ENCODE data around the gene AKR1B15. TPM values are rescaled to one million over a fixed set of nuclear protein-coding genes. Genes with fewer than 3 reads are reported as not detected.

The AKR1B15 gene
- total RNA-seq, 1 experiment from 2014 or later, result not detected

DNA sequence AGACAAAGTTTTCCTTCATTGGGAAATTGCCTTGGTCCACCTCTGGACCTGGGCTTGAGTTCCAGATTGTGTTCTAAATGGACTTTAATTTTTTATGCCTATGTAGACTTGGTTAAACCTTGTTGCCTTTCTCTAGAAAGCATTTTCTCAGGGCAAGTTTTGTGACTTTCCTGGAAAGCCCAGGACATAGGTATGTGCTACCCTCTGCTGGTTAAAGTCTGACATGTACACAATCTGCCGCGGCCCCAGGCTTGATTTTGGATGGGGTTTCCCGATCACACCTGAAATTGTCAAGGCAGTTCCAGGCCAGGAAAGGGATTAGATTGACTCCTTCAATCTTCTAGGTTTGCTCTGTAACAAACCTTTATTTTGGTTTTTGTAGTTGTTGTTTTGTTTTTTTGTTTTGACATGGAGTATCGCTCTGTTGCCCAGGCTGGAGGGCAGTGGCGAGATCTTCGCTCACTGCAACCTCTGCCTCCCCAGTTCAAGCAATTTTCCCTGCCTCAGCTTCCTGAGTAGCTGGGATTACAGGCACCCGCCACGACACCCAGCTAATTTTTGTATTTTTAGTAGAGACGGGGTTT, 35.6 kb upstream of the AKR1B15 start:
- BruUV-seq (replicated peaks), result no TSS peak
- TF ChIP-seq EZH2 (IDR thresholded peaks at IDR 0.05; ENCODE audit: borderline replicate concordance, low read depth, low read length, poor library complexity, severe bottlenecking), result no peak
- TF ChIP-seq, protein P1, sequence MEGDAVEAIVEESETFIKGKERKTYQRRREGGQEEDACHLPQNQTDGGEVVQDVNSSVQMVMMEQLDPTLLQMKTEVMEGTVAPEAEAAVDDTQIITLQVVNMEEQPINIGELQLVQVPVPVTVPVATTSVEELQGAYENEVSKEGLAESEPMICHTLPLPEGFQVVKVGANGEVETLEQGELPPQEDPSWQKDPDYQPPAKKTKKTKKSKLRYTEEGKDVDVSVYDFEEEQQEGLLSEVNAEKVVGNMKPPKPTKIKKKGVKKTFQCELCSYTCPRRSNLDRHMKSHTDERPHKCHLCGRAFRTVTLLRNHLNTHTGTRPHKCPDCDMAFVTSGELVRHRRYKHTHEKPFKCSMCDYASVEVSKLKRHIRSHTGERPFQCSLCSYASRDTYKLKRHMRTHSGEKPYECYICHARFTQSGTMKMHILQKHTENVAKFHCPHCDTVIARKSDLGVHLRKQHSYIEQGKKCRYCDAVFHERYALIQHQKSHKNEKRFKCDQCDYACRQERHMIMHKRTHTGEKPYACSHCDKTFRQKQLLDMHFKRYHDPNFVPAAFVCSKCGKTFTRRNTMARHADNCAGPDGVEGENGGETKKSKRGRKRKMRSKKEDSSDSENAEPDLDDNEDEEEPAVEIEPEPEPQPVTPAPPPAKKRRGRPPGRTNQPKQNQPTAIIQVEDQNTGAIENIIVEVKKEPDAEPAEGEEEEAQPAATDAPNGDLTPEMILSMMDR (conservative IDR thresholded peaks at IDR 0.05; ENCODE audit: low read depth, low read length), result peak; percentile 73
- no peaks in the 10 kb centered on the region for H3K36me3 ChIP-seq (ENCODE audit: insufficient read depth, low read length, poor library complexity, severe bottlenecking)
- DNase-seq (ENCODE audit: low spot score), result peak; percentile 58
- H3K9me3 ChIP-seq (ENCODE audit: low read depth, low read length, poor library complexity, severe bottlenecking), result no peaks in the 10 kb centered on the region
- H3K4me3 ChIP-seq (ENCODE audit: low read depth, low read length, poor library complexity, severe bottlenecking), result no peak overlapping the region
- no peaks in the 10 kb centered on the region for H3K27me3 ChIP-seq (replicated peaks; ENCODE audit: insufficient read depth, low read depth, low read length, poor library complexity)
- ChIA-PET POLR2A (ENCODE audit: low non-redundant PET) (no interaction called here), CTCF (no interaction called here)
- intact Hi-C loops (cut with micrococcal nuclease; ENCODE audit: unreplicated experiment), result loop anchor here (1.0 kb wide), 1 partner anchor 81 kb away; no protein-coding TSS in a partner anchor
- no peaks in the 10 kb centered on the region for H3K4me1 ChIP-seq (ENCODE audit: insufficient read depth, low read length, poor library complexity, severe bottlenecking)
- no peak overlapping the region for H3K27ac ChIP-seq (ENCODE audit: low read depth, low read length, poor library complexity, severe bottlenecking)

DNA sequence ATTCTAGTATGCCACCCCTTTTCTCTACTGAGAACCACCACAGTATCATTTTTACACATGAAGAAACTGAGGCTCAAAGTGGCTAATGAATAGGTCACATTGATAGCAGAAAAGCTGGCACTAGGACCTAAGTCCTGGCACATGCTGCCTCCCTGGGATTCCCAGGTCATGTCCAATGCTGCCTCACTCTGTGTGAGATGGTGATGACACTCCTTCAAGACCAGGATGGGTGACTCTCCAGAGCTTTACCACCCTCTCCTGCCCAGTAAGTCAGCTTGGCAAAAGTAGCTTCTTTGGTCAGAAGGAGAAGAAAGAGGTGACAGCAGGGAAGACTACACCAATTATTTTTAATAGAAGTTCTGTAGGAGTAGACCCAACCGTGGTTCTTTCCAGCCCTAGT, 34.8 kb upstream of the AKR1B15 start:
- H3K27ac ChIP-seq (ENCODE audit: low read depth, low read length, poor library complexity, severe bottlenecking), result no peak overlapping the region

DNA sequence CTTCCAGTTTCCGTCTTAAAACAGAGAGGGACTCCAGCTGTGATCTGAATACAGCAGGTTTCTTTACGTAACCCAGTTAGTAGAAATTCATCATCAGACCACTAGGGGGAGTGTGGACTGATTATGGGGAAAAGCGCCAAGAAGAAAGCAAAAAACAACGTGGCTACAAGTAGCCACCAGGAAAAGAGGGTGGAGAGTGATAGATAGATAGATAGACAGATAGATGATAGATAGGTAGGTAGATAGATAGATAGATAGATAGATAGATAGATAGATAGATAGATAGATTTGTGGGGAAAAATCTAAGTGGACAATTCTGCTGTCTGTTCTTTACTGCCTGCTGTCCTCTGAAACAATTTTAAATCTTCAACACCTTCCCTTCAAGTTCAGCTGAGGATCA, 34.2 kb upstream of the AKR1B15 start:
- no peaks in the 10 kb centered on the region for H3K4me1 ChIP-seq (ENCODE audit: insufficient read depth, low read length, poor library complexity, severe bottlenecking)
- no TSS peak for BruUV-seq (replicated peaks)
- H3K9me3 ChIP-seq (ENCODE audit: low read depth, low read length, poor library complexity, severe bottlenecking), result no peaks in the 10 kb centered on the region
- ChIA-PET CTCF (interaction anchor here (0.7 kb wide), 2 partner anchors 82 to 85 kb away, joined by 4 to 8 read pairs; no protein-coding TSS in a partner anchor), POLR2A (ENCODE audit: low non-redundant PET) (no interaction called here)
- DNase-seq (ENCODE audit: low spot score), result peak; percentile 84
- intact Hi-C loops (cut with micrococcal nuclease; ENCODE audit: unreplicated experiment), result loop anchor here (1.0 kb wide), 1 partner anchor 92 kb away; no protein-coding TSS in a partner anchor
- no peaks in the 10 kb centered on the region for H3K27me3 ChIP-seq (replicated peaks; ENCODE audit: insufficient read depth, low read depth, low read length, poor library complexity)
- TF ChIP-seq, protein P1 (conservative IDR thresholded peaks at IDR 0.05; ENCODE audit: low read depth, low read length), result peak; percentile 79
- no peak for TF ChIP-seq EZH2 (IDR thresholded peaks at IDR 0.05; ENCODE audit: borderline replicate concordance, low read depth, low read length, poor library complexity, severe bottlenecking)
- H3K27ac ChIP-seq (ENCODE audit: low read depth, low read length, poor library complexity, severe bottlenecking), result no peak overlapping the region
- no peaks in the 10 kb centered on the region for H3K36me3 ChIP-seq (ENCODE audit: insufficient read depth, low read length, poor library complexity, severe bottlenecking)
- no peak overlapping the region for H3K4me3 ChIP-seq (ENCODE audit: low read depth, low read length, poor library complexity, severe bottlenecking)

More for the DNA sequence above, 34.8 kb upstream of the AKR1B15 start:
- Histone ChIP-seq H3K4me1 (ENCODE audit: insufficient read depth, low read length, poor library complexity, severe bottlenecking) (no peaks in the 10 kb centered on the region), H3K36me3 (ENCODE audit: insufficient read depth, low read length, poor library complexity, severe bottlenecking) (no peaks in the 10 kb centered on the region), H3K27me3 (replicated peaks; ENCODE audit: insufficient read depth, low read depth, low read length, poor library complexity) (no peaks in the 10 kb centered on the region), H3K4me3 (ENCODE audit: low read depth, low read length, poor library complexity, severe bottlenecking) (no peak overlapping the region), H3K9me3 (ENCODE audit: low read depth, low read length, poor library complexity, severe bottlenecking) (no peaks in the 10 kb centered on the region)
- no TSS peak for BruUV-seq (replicated peaks)
- intact Hi-C loops (cut with micrococcal nuclease; ENCODE audit: unreplicated experiment), result loop anchor here (1.0 kb wide), 1 partner anchor 92 kb away; no protein-coding TSS in a partner anchor
- ChIA-PET POLR2A (ENCODE audit: low non-redundant PET) (no interaction called here), CTCF (interaction anchor here (0.5 to 0.7 kb wide), 3 partner anchors 80 to 84 kb away, joined by 3 to 8 read pairs (median 4); no protein-coding TSS in a partner anchor)
- no peak for TF ChIP-seq EZH2 (IDR thresholded peaks at IDR 0.05; ENCODE audit: borderline replicate concordance, low read depth, low read length, poor library complexity, severe bottlenecking)
- TF ChIP-seq, protein P1 (conservative IDR thresholded peaks at IDR 0.05; ENCODE audit: low read depth, low read length), result no peak
- no peak for DNase-seq (ENCODE audit: low spot score)

All from A673 (cell line).